PC-3 (cell line): Measurements from ENCODE around the gene FKBP15.

Experiments
- EZH2 ChIP-seq: fragments of 300-600 bp; sonication (generic); IDR thresholded peaks from one replicate; pipeline ENCODE4 v1.6.1; 2017; ENCODE audit warnings: antibody characterized with exemption, mild to moderate bottlenecking, low read length; ENCODE audit not compliant: unreplicated experiment
- EZH2phosphoT487 ChIP-seq: fragments of 300-600 bp; sonication (generic); IDR thresholded peaks from 2 replicates; pipeline ENCODE4 v1.6.1; 2018; ENCODE audit warnings: mild to moderate bottlenecking, antibody characterized with exemption, low read length, borderline replicate concordance
- TF ChIP-seq, protein P1 (sequence below): fragments of 300-600 bp; sonication (generic); conservative IDR thresholded peaks from 2 replicates; pipeline ENCODE4 v1.5.1; 2017; ENCODE audit warnings: antibody characterized with exemption, low read depth, mild to moderate bottlenecking, low read length

- TF ChIP-seq, protein P1, sequence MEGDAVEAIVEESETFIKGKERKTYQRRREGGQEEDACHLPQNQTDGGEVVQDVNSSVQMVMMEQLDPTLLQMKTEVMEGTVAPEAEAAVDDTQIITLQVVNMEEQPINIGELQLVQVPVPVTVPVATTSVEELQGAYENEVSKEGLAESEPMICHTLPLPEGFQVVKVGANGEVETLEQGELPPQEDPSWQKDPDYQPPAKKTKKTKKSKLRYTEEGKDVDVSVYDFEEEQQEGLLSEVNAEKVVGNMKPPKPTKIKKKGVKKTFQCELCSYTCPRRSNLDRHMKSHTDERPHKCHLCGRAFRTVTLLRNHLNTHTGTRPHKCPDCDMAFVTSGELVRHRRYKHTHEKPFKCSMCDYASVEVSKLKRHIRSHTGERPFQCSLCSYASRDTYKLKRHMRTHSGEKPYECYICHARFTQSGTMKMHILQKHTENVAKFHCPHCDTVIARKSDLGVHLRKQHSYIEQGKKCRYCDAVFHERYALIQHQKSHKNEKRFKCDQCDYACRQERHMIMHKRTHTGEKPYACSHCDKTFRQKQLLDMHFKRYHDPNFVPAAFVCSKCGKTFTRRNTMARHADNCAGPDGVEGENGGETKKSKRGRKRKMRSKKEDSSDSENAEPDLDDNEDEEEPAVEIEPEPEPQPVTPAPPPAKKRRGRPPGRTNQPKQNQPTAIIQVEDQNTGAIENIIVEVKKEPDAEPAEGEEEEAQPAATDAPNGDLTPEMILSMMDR: no peak
- TF ChIP-seq EZH2: no peak
- TF ChIP-seq EZH2phosphoT487: no peak
These were observed 72.7 kb downstream of the FKBP15 start for GRCh38 chr9:113148372-113148705.
